Hepatocyte (in vitro differentiated cells): Measurements from ENCODE around the gene GCNT2. TPM values are rescaled to one million over a fixed set of nuclear protein-coding genes. Genes with fewer than 3 reads are reported as not detected.
A peak's percentile ranks its signal among the peaks of the same experiment; 100 is the strongest.

Source experiments
- DNase-seq: peaks from one replicate; pipeline ENCODE4 v3.0.0-alpha.2; 2016; ENCODE audit warnings: low spot score
- H2AFZ ChIP-seq: fragments of 200-600 bp; sonication (generic); 2 replicates; pipeline ENCODE4 v1.6.0; 2016; ENCODE audit warnings: antibody characterized with exemption, mild to moderate bottlenecking
- H3K27ac ChIP-seq: fragments of 200-600 bp; sonication (generic); 2 replicates; pipeline ENCODE4 v1.5.1; 2016; ENCODE audit warnings: mild to moderate bottlenecking
- H3K27me3 ChIP-seq: fragments of 200-600 bp; sonication (generic); 2 replicates; pipeline ENCODE4 v1.6.1; 2016
- H3K36me3 ChIP-seq: fragments of 200-600 bp; sonication (generic); replicated peaks from 2 replicates; pipeline ENCODE4 v1.5.1; 2016; ENCODE audit warnings: low read depth; ENCODE audit not compliant: insufficient read depth
- H3K4me1 ChIP-seq: fragments of 200-600 bp; sonication (generic); 2 replicates; pipeline ENCODE4 v1.5.1; 2016; ENCODE audit warnings: mild to moderate bottlenecking, moderate library complexity; ENCODE audit not compliant: insufficient read depth
- H3K4me2 ChIP-seq: fragments of 200-600 bp; sonication (generic); 2 replicates; pipeline ENCODE4 v1.6.0; 2016
- H3K4me3 ChIP-seq: fragments of 200-600 bp; sonication (generic); 2 replicates; pipeline ENCODE4 v1.5.1; 2016; ENCODE audit warnings: mild to moderate bottlenecking
- H3K79me2 ChIP-seq: fragments of 200-600 bp; sonication (generic); 2 replicates; pipeline ENCODE4 v1.6.0; 2017; ENCODE audit warnings: mild to moderate bottlenecking
- H3K9me2 ChIP-seq: fragments of 200-600 bp; sonication (generic); replicated peaks from 2 replicates; pipeline ENCODE4 v1.6.0; 2017; ENCODE audit warnings: mild to moderate bottlenecking; ENCODE audit not compliant: insufficient read depth
- H3K9me3 ChIP-seq: fragments of 200-600 bp; sonication (generic); 2 replicates; pipeline ENCODE4 v1.5.1; 2016; ENCODE audit warnings: low read depth, mild to moderate bottlenecking
- H4K20me1 ChIP-seq: fragments of 200-600 bp; sonication (generic); 2 replicates; pipeline ENCODE4 v1.6.0; 2016; ENCODE audit warnings: mild to moderate bottlenecking; ENCODE audit not compliant: insufficient read depth, poor library complexity, severe bottlenecking
- CTCF ChIP-seq: fragments of 200-600 bp; sonication (generic); IDR thresholded peaks from 2 replicates; pipeline ENCODE4 v1.5.1; 2016; ENCODE audit warnings: antibody characterized with exemption, mild to moderate bottlenecking; ENCODE audit not compliant: poor library complexity
- EZH2 ChIP-seq: fragments of 200-600 bp; sonication (generic); IDR thresholded peaks from 2 replicates; pipeline ENCODE4 v1.6.1; 2016; ENCODE audit warnings: antibody characterized with exemption, mild to moderate bottlenecking, borderline replicate concordance
- EZH2phosphoT487 ChIP-seq: fragments of 200-600 bp; sonication (generic); IDR thresholded peaks from one replicate; pipeline ENCODE4 v1.6.1; 2018; ENCODE audit warnings: antibody characterized with exemption, mild to moderate bottlenecking, low read depth, moderate library complexity; ENCODE audit not compliant: unreplicated experiment, severe bottlenecking
- WGBS: methylation state at CpG from one replicate; pipeline ENCODE4 v1.1.6; 2016; ENCODE audit warnings: low lambda C conversion rate; ENCODE audit errors: missing lambda C conversion rate; 5-methylcytosine and 5-hydroxymethylcytosine counted together
- polyA plus RNA-seq: library from polyadenylated mRNA; unstranded; fragments of >200 nt; fragmentation: Nextera tagmentation; extraction: Ambion mirVana; gene quantifications from 2 replicates; pipeline ENCODE4 v1.2.1, GENCODE V29; 2016
- total RNA-seq: library from RNA; depleted of rRNA; stranded (reverse); fragments of >200 nt; gene quantifications from 2 replicates; pipeline ENCODE4 v1.2.3, GENCODE V29; 2014

Gene GCNT2
- total and polyA plus RNA-seq, 2 experiments from 2014 or later = 16.3 to 36.4 TPM

GRCh38 chr6:10537726-10538125 is 16.6 kb downstream of the GCNT2 start:
- Histone ChIP-seq H3K4me3 (no peak overlapping the region), H3K79me2 (peaks cover 80% of the 10 kb centered on the region), H2AFZ (no peak overlapping the region), H3K9me2 (no peaks in the 10 kb centered on the region), H4K20me1 (peaks cover 3% of the 10 kb centered on the region), H3K9me3 (no peaks in the 10 kb centered on the region), H3K4me1 (peaks cover 6% of the 10 kb centered on the region), H3K4me2 (no peak overlapping the region), H3K27ac (no peak overlapping the region), H3K27me3 (no peaks in the 10 kb centered on the region), H3K36me3 (no peaks in the 10 kb centered on the region)
- DNase-seq = no peak
- TF ChIP-seq EZH2phosphoT487 (no peak), EZH2 (no peak), CTCF (no peak)
- 93% methylated on average over 5 of the region's 5 CpGs for WGBS

- Histone ChIP-seq H2AFZ (no peak overlapping the region), H3K79me2 (peaks cover 79% of the 10 kb centered on the region), H3K4me2 (no peak overlapping the region), H4K20me1 (peaks cover 3% of the 10 kb centered on the region), H3K27me3 (no peaks in the 10 kb centered on the region), H3K4me3 (no peak overlapping the region), H3K27ac (no peak overlapping the region), H3K4me1 (peaks cover 6% of the 10 kb centered on the region), H3K9me2 (no peaks in the 10 kb centered on the region), H3K36me3 (no peaks in the 10 kb centered on the region), H3K9me3 (no peaks in the 10 kb centered on the region)
- no peak for DNase-seq
- WGBS = 91% methylated on average over 4 of the region's 4 CpGs
- no peak for TF ChIP-seq CTCF
- no peak for TF ChIP-seq EZH2phosphoT487
- TF ChIP-seq EZH2 = no peak
Observed at GRCh38 chr6:10540073-10540746, 19.1 kb downstream of the GCNT2 start.

GRCh38 chr6:10541591-10541990 is 20.4 kb downstream of the GCNT2 start:
- H2AFZ ChIP-seq = no peak overlapping the region
- no peak for TF ChIP-seq CTCF
- TF ChIP-seq EZH2 = no peak
- no peak for TF ChIP-seq EZH2phosphoT487
- 48% methylated on average over 1 of the region's 1 CpG for WGBS
- H4K20me1 ChIP-seq = peaks cover 3% of the 10 kb centered on the region
- peak overlapping the region; percentile 64 for H3K27ac ChIP-seq
- H3K9me2 ChIP-seq = no peaks in the 10 kb centered on the region
- H3K4me1 ChIP-seq = peaks cover 6% of the 10 kb centered on the region
- no peaks in the 10 kb centered on the region for H3K9me3 ChIP-seq
- H3K4me2 ChIP-seq = peak overlapping the region; percentile 42
- no peaks in the 10 kb centered on the region for H3K27me3 ChIP-seq
- H3K79me2 ChIP-seq = peaks cover 77% of the 10 kb centered on the region
- DNase-seq = no peak
- no peak overlapping the region for H3K4me3 ChIP-seq
- no peaks in the 10 kb centered on the region for H3K36me3 ChIP-seq
